HG02852 (cell line): ENCODE data around the gene RPF1.
A peak's percentile ranks its signal among the peaks of the same experiment; 100 is the strongest.
"Not testable (repeated sequence)": the region's sequence is repeated elsewhere in the genome, so short reads cannot be mapped to it uniquely, and the experiment has no call there.

ENCODE experiments used
- ATAC-seq: cut with Tn5 transposase; IDR thresholded peaks from one replicate; pipeline ENCODE4 v1.9.1; 2021; ENCODE audit warnings: mild to moderate bottlenecking, moderate library complexity; ENCODE audit not compliant: unreplicated experiment

The RPF1 gene

DNA sequence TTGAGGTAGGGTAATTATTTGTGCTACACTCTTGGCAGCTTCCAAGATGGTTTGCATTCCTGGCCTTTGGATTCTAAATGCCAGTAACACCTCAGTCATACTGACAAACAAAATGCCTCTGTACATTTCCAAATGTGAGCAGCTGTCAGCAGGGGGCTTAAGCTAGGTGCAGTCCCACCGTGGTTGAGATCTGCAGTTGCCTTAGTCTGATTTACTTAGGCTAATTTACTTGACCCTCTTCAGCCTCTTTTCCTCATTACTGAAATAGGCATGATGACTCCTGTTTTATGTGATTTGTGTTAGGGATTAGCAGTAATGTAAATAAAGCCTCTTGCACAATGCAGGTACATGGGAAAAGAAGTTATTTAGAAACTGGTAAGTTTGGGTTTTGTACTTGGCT lies 13.7 kb downstream of the RPF1 start:
- no peak for ATAC-seq

DNA sequence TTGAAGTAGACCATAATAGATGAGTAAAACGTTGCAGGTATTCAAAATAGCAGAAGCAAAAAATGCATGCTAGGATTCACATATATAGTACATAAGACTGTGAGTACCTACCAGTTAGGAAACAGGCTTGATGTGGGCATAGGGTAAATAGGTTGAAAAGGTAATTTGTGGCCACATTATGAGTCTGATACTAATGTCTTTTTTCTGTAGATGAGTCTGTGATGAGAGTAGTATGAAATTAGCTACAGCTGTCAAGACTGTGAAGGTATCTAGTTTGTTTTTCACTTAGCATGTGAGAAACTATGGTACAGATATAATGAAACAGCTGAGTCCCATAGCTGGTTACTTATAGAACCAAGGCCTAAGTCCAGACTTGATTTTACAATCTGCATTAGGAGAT lies 14.7 kb downstream of the RPF1 start:
- peak; percentile 47 for ATAC-seq

DNA sequence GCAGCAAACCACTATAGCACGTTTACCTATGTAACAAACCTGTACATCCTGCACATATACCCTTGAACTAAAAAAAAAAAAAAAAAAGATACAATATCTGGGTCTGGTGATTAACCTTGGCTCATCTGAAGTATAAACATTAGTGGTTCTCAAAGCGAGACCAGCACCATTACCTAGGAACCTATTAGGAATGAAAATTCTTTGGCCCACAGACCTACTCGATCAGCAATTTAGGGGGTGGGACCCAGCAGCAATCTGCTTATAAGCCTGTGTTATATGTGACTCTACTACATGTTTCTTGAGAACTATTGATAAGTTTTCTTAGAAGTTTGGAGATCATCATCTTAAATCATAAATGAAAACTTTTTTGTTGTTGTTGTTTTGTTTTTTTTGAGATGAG lies 17.4 kb downstream of the RPF1 start:
- ATAC-seq: no peak

DNA sequence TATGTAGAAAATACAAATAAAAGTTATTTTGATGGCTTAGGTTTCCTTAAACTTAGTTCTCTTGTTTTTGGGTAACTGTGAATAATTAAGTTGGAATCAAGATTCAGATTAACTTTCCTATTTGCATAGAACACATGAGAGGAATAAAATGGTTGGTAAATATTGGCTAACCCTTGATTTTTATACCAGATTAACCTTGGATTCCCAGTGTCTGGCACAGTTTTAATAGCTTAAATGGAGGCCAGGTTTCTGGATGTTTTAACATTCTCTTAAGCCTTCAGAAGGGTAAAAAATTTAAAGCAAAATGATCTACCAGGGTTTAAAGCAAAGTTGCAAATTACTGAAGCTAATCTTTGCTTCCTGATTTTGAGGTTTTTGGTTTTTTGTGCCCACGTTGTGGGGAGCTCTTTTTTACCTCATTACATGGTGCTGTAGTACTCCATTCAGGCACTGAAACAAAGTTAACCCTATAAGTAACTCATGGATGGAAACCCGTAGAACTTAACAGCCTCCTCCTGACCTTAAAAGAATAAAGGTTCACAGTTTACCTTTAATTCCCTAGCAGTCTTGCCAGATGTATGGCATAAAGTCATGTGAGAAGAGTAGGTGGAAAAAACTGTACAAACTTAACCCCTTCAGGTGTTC lies 18.7 kb downstream of the RPF1 start:
- no peak for ATAC-seq

DNA sequence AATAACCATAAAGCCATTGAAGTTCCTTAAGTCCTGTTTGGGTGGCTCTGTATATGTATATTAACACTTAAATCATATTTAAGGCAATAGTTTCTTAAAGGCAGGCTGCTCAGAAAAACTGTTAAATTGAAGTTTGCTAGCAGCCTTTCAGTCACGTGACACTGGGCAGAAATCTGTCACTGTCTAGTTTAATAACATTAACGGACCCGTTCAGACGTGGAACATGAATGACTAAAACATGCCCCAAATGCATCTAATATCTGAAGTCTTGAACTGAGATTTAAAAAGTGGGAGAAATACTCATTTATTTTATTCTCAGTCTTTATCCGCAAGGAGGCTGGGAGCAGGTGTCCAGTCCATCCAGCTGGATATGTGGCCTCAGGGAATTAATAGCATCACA lies 23.9 kb downstream of the RPF1 start:
- ATAC-seq: no peak

DNA sequence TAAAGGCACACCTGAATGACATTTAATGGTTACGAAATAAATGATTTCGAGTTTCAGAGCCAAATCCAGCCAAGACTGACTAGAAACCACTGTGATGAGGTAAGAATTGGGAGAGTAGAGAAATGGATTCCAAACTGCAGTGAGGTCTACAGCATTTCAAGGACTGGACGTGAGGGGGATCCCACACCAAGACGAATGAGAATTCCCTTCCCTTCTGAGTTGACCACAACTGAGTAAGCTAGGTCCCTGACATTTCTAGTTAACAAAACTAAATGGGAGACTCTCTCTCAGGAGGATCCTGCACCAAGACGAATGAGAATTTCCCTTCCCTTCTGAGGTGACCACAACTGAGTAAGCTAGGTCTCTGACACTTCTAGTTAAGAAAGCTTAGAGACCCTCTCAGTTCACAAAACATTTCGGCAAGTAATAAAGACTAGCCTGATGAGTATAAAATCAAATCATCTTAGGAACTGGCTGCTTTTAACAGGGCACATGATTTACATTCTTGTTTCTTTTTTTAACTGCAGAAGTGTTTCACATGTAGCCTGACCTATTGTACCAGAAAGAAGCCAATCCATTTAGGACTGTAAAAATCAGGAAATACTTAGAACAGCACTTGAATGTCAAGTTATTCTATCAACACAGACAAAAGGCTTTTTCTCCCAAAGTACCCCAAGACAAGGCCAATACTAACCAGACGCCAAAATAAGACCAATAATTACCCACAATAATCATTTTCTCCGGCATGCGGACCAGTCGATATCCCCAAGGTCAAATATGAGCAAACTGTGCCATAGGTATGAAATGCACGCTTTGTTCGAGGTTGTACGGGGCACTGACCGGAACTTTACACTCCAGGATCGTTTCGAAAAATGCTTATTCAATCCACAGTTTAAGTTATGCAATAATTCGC lies 25.8 kb downstream of the RPF1 start:
- ATAC-seq: no peak

DNA sequence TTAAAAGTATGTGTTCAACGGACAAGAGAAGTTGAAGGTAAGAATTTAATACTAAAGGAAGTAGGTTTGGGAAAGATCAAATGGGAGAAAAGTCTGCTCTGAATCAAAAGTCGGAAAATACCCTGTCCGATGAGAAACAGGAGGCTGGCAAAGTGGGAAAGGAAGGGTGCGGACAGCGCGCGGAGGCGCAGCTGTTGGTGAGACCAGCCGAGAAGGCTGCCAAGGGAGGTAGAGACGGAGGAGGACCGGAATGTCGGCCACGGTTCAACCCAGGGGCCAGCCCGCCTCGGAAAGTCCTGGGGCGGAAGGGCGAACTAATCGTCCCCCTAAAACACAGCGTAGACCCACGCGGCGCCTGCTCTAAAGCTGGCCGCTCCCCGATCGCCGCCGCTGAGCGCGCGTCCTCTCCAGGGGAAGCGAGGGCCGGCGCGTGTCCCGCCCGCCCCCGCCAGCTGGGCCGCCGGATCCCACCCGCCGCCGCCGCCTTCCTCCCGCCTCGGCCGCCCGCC lies 26.5 kb downstream of the RPF1 start:
- peak; percentile 32 for ATAC-seq

DNA sequence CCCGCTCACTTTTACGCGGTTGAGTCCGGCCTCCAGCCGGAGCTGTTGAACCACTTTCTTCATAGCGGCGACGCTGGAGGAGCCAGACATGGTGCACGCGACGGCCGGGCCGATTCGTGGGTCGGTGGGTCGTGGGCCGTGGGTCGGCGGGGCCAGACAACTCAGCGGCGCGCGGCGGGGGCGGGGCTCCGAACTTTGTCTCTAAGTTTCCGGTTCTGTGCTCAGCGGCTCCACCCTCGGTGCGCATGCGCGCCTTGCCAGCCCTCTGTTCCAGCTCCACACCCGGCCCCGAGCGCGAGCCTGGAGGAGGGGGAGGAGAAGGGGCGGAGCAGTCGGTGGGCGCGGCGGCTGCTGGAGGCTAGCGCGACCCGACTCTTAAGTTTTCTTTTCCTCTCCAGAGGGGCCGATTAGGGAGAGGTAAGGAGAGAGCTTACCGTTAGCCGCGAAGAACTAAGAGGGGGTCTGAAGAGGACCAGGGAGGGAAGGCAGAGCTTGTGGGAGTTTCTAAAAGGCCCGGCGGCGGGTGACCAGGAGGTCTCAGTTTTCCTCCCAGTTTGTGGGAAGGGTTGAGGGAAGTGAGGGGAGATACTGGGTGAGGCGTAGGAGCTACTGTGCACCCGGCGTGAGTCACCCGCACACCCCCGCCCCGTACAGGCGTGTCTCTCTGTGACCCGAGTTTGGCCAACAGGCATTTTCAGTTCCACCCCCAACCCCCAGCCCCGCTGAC lies 27.1 kb downstream of the RPF1 start, which contains the start of the genes GNG5 and SPATA1:
GNG5 (minus strand) TSS at position 580 of the 727 bp plus-strand sequence; CDS start at position 90, 490 bp downstream.
SPATA1 (plus strand) TSS at position 385 of the 727 bp plus-strand sequence. CDS start 9,974 bp downstream, outside the sequence.
- ATAC-seq: peak; percentile 81

DNA sequence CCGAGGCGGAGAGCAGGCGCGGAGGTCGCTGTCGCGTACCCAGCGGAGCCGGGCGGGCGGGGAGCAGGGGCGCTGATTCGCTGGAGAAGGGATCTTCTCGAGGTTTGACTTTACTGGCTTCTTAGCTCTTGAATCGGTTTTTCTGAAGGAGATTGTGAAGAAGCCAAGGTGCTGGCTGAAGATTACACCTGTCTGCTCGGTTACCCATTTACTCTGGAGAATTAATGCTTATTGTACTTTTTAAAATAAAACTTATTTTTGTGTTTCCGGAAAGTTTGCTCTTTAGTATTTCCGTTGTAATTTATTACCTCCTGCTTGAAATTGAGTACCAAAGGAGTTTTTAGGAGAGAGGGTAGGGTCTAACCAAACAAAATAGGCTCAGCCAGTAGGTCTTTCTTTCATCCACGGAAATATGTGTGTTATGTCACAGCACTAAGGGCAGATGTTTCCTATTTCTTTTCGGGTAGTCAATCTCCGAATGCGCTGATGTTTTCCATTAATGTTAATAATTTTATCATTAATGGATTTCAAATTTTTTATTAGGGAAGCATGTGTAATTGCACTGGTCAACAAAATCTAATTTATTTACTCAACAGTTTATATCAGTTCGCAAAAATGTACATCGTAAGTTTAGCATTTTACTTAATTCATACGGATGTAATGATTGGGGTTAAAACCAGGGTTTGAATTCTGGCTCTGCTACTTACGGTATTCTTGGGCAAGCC lies 27.8 kb downstream of the RPF1 start:
- no peak for ATAC-seq

DNA sequence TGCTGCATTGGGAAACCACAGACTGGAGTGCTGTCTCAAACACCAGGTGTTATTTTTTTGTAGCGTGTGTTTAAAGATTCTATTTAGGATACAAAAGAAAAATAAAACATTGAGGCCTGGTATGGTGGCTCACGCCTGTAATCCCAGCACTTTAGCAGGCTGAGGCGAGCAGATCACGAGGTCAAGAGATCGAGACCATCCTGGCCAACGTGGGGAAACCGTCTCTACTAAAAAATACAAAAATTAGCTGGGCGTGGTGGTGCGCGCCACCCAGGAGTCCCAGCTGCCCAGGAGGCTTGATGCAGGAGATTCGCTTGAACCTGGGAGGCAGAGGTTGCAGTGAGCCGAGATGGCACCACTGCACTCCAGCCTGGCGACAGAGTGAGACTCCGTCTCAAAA lies 28.8 kb downstream of the RPF1 start:
- ATAC-seq: not testable (repeated sequence)

DNA sequence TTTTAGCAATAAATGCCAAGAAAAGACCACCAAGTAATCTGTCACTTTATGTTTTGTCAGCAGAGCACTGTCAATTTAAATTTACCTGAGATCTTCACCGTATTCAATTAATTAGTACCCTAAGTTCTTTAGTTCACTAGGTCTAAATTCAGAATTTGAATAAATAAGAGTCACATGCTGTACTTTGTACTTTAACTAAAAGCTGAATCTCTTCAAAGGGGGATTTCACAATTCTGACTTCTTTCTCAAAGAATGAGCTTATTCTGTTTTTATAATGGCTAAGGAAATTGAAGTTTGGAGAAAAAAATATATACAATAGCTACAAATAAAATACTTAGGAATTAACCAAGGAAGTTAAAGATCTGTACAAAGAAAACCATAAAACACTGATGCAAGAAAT lies 29.4 kb downstream of the RPF1 start:
- ATAC-seq: no peak

DNA sequence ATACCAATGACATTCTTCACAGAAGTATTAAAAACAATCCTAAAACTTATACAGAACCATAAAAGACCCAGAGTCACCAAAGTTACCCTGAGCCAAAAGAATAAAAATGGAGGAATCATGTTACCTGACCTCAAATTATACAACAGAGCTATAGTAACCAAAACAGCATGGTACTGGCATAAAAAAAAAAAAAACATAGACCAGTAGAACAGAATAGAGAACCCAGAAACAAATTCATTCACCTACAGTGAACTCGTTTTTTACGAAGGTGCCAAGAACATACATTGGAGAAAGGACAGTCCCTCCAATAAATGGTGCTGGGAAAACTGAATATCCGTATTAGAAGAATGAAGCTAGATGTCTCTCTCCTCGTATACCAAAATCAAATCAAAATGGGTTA lies 30.0 kb downstream of the RPF1 start:
- ATAC-seq: no peak

DNA sequence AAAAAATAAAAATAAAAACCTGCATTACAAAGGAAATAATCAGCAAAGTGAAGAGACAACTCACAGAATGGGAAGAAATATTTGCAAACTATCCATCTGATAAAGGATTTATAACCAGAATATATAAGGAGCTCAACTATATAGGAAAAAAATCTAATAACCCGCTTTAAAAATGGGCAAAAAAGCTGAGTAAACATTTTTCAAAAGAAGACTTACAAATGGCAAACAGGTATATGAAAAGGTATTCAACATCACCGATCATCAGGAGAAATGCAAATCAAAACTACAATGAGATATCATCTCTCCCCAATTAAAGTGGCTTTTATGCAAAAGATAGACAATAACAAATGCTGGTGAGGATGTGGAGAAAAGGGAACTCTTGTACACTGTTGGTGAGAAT lies 31.1 kb downstream of the RPF1 start:
- ATAC-seq: no peak

DNA sequence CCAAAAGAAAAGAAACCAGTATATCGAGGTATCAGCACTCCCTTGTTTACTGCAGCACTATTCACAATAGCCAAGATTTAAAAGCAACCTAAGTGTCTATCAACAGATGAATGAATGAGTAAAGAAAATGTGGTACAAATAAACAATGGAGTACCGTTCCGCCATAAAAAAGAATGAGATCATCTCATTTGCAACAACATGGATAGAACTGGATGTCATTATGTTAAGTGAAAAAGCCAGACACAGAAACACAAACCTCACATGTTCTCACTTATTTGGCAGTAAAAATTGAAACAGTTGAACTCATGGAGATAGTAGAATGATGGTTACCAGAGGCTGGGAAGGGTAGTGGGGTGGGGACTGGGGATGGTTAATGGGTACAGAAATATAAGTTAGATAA lies 31.6 kb downstream of the RPF1 start:
- ATAC-seq: no peak

DNA sequence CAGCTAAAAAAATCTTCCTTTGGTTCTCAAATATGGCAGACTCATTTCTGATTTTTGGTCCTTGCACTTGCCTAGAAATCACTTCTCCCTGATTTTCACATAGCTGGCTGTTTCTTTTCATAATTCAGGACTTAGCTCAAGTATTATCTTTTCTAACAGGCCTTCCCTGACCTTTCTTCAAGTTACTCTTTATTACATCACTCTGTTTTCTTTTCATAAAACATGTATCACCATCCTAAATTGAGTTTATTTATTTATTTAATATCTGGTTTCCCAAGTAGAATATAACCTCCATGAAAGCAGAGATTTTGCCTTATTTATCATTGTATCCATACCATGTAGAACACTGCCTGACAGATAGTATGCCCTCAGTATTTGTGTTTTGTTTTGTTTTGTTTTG lies 45.5 kb downstream of the RPF1 start:
- no peak for ATAC-seq

DNA sequence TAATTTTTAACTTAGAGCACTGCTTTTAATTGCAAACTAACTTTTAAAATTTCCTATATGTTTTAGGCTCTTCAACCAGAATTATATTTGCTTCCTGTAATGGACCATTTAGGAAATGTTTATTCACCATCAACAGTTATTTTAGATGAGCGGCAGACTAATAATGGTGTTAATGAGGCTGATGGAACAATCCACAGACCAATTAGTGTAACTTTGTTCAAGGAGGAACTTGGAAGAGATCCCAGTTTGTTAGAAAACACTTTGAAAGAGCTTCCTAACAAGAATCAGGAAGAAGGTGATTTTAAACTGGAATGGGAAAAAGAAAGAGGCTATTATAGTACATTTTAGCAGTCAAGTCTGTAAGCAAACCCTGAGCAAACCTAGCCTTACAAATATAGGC lies 46.7 kb downstream of the RPF1 start:
- no peak for ATAC-seq

DNA sequence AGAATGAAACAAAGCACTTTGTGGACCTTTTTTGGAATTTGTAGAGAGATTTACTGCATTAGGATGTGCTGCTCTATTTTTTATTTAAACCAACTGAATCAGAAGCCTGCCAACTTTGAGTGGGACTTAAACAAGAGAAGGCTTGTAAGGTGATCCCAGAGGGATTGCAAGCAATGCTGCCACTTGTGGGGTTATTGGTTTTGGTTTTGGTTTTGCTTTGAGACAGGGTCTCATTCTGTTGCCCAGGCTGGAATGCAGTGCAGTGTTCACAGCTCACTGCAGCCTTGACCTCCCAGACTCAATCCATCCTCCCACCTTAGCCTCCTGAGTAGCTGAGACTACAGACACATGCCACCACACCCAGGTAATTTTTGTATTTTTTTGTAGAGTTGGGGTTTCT lies 59.5 kb downstream of the RPF1 start:
- ATAC-seq: no peak

DNA sequence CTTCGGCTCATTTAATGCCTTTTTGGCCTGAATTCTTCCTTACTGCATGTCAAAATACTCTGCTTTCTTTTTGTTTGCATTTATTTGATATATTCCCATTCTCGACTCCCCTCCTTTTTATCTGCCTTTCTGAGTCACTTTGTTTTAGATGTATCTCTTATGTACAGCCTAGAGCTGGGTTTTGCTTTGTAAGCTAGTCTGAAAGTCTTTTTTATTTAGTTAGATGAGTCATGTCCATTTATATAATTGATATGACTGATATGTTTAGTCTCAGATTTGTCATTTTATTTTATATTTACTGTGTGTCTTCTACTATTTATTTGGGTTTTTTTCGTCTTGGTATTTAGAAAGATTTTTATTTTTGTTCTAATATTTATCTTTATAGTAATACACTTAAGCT lies 60.9 kb downstream of the RPF1 start:
- no peak for ATAC-seq

DNA sequence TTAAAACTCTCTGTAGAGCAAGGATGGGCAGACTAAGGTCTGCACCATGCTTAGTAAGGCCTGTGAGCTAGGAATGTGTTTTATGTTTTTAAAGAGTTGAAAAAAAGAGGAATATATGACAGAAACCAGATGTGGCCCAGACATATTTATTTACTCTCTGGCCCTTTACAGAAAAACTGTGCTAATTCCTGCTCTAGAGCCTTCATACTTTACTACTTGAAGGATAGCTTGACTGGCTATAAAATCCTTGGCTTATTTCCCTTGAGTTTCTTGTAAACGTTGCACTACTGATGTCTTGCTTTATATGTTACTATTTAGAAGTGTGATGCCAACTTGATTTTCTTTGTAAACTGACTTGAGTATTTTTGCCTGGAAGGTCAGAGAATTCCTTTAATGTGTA lies 61.7 kb downstream of the RPF1 start:
- no peak for ATAC-seq

DNA sequence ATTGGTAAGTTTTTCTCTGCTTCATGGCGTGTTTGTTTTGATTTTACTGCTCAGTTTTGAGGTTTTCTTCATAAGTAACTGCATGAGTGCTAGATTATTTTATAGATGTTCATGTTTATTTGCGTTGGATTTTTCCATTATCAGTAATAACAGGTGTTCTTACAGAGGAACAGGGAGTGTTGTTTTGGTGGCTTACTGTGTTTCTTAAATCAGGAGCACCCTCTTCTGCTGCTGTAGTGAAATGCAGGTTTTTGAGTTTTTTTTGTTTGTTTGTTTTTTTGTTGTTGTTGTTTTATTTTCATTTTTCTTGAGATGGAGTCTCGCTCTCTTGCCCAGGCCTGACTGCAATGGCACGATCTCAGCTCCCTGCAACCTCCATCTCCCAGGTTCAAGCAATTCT lies 62.6 kb downstream of the RPF1 start:
- no peak for ATAC-seq
